GM21367 (cell line): ENCODE results near the gene LCLAT1.
"Not testable (repeated sequence)": the region's sequence is repeated elsewhere in the genome, so short reads cannot be mapped to it uniquely, and the experiment has no call there.

Source experiments
- ATAC-seq: cut with Tn5 transposase; IDR thresholded peaks from one replicate; pipeline ENCODE4 v1.9.1; 2021; ENCODE audit not compliant: unreplicated experiment

The LCLAT1 gene

GRCh38 chr2:30453498-30453897 is 6.5 kb downstream of the LCLAT1 start:
- no peak for ATAC-seq

GRCh38 chr2:30454571-30454970 is 7.5 kb downstream of the LCLAT1 start:
- no peak for ATAC-seq

GRCh38 chr2:30455114-30455738 is 8.2 kb downstream of the LCLAT1 start:
- no peak for ATAC-seq

GRCh38 chr2:30456106-30456505 is 9.1 kb downstream of the LCLAT1 start:
- no peak for ATAC-seq

- no peak for ATAC-seq
These were observed 9.5 kb downstream of the LCLAT1 start for GRCh38 chr2:30456579-30456978.

GRCh38 chr2:30457296-30457695 is 10.2 kb downstream of the LCLAT1 start:
- ATAC-seq = no peak

GRCh38 chr2:30459140-30459539 is 12.1 kb downstream of the LCLAT1 start:
- ATAC-seq = no peak

GRCh38 chr2:30462131-30462857 is 15.2 kb downstream of the LCLAT1 start:
- ATAC-seq = no peak

GRCh38 chr2:30463535-30463934 is 16.5 kb downstream of the LCLAT1 start:
- no peak for ATAC-seq

GRCh38 chr2:30464544-30465170 is 17.6 kb downstream of the LCLAT1 start:
- ATAC-seq = no peak

GRCh38 chr2:30465171-30465545 is 18.1 kb downstream of the LCLAT1 start:
- no peak for ATAC-seq

GRCh38 chr2:30466216-30466615 is 19.2 kb downstream of the LCLAT1 start:
- ATAC-seq = no peak

GRCh38 chr2:30467062-30467826 is 20.2 kb downstream of the LCLAT1 start:
- not testable (repeated sequence) for ATAC-seq

- ATAC-seq = no peak
These were observed 23.4 kb downstream of the LCLAT1 start for GRCh38 chr2:30470426-30470825.

- ATAC-seq = no peak
These were observed 25.3 kb downstream of the LCLAT1 start for GRCh38 chr2:30472326-30472725.

GRCh38 chr2:30475542-30475941 is 28.5 kb downstream of the LCLAT1 start:
- no peak for ATAC-seq

- ATAC-seq = no peak
These were observed 29.6 kb downstream of the LCLAT1 start for GRCh38 chr2:30476636-30477035.

- ATAC-seq = no peak
These were observed 33.8 kb downstream of the LCLAT1 start for GRCh38 chr2:30480703-30481322.

GRCh38 chr2:30481323-30481800 is 34.3 kb downstream of the LCLAT1 start:
- no peak for ATAC-seq

GRCh38 chr2:30482011-30482410 is 35.0 kb downstream of the LCLAT1 start:
- no peak for ATAC-seq

GRCh38 chr2:30484145-30484544 is 37.1 kb downstream of the LCLAT1 start:
- no peak for ATAC-seq
